GM12891 (cell line): ENCODE measurements around the gene SLC9A9.

Experiments
- PAX5 ChIP-seq: IDR thresholded peaks from 2 replicates; pipeline ENCODE4 v1.6.1; 2011; ENCODE audit warnings: low read length, moderate library complexity, mild to moderate bottlenecking; ENCODE audit not compliant: insufficient read depth, severe bottlenecking
- POLR2A ChIP-seq: IDR thresholded peaks from 2 replicates; pipeline ENCODE4 v1.6.1; 2011; ENCODE audit warnings: low read depth, low read length, control low read depth
- POLR2AphosphoS5 ChIP-seq: IDR thresholded peaks from 2 replicates; pipeline ENCODE4 v1.6.1; 2011; ENCODE audit warnings: low read depth, low read length, control low read depth
- SPI1 ChIP-seq: IDR thresholded peaks from 2 replicates; pipeline ENCODE4 v1.6.1; 2011; ENCODE audit warnings: low read depth, low read length, control low read depth
- TAF1 ChIP-seq: IDR thresholded peaks from 2 replicates; pipeline ENCODE4 v1.6.1; 2011; ENCODE audit warnings: low read depth, low read length, control low read depth

GRCh38 chr3:143439817-143440216 lies 408.5 kb downstream of the SLC9A9 start:
- TF ChIP-seq POLR2AphosphoS5 (no peak), PAX5 (no peak), POLR2A (no peak), TAF1 (no peak), SPI1 (no peak)
